Neural progenitor cell (in vitro differentiated cells): ENCODE results near the gene TMEM253. TPM values are rescaled to one million over a fixed set of nuclear protein-coding genes. Genes with fewer than 3 reads are reported as not detected.

Source experiments
- DNase-seq: peaks from one replicate; pipeline ENCODE4 v3.0.0-alpha.2; 2016; ENCODE audit warnings: low spot score
- H2AFZ ChIP-seq: fragments of 200-600 bp; sonication (generic); replicated peaks from 2 replicates; pipeline ENCODE4 v1.6.1; 2016; ENCODE audit warnings: antibody characterized with exemption
- H3F3A ChIP-seq: fragments of 200-600 bp; sonication (generic); 2 replicates; pipeline ENCODE4 v1.6.1; 2016; ENCODE audit warnings: antibody characterized with exemption, low read depth
- H3K27ac ChIP-seq: fragments of 200-600 bp; sonication (generic); 2 replicates; pipeline ENCODE4 v1.5.1; 2016; ENCODE audit warnings: mild to moderate bottlenecking
- H3K27me3 ChIP-seq: fragments of 200-600 bp; sonication (generic); 2 replicates; pipeline ENCODE4 v1.6.1; 2016; ENCODE audit warnings: mild to moderate bottlenecking, moderate library complexity
- H3K36me3 ChIP-seq: fragments of 200-600 bp; sonication (generic); 2 replicates; pipeline ENCODE4 v1.5.1; 2016
- H3K4me1 ChIP-seq: fragments of 200-600 bp; sonication (generic); 2 replicates; pipeline ENCODE4 v1.6.1; 2016; ENCODE audit warnings: mixed run types
- H3K4me2 ChIP-seq: fragments of 200-600 bp; sonication (generic); 2 replicates; pipeline ENCODE4 v1.6.1; 2016
- H3K4me3 ChIP-seq: fragments of 200-600 bp; sonication (generic); 2 replicates; pipeline ENCODE4 v1.5.1; 2016
- H3K79me2 ChIP-seq: fragments of 200-600 bp; sonication (generic); 2 replicates; pipeline ENCODE4 v1.6.1; 2016; ENCODE audit warnings: low read depth
- H3K9ac ChIP-seq: fragments of 200-600 bp; sonication (generic); 2 replicates; pipeline ENCODE4 v1.6.1; 2016
- H3K9me3 ChIP-seq: fragments of 200-600 bp; sonication (generic); 2 replicates; pipeline ENCODE4 v1.5.1; 2016; ENCODE audit warnings: low read depth
- H4K20me1 ChIP-seq: fragments of 200-600 bp; sonication (generic); 2 replicates; pipeline ENCODE4 v1.6.1; 2016; ENCODE audit warnings: low read depth
- H3K27ac Mint-ChIP-seq: 3 replicates; pipeline ENCODE4 v1.8.0; 2021; ENCODE audit warnings: mixed read lengths
- H3K27me3 Mint-ChIP-seq: 2 replicates; pipeline ENCODE4 v1.8.0; 2022; ENCODE audit warnings: low read depth, mild to moderate bottlenecking, inconsistent platforms, moderate library complexity, mixed read lengths; ENCODE audit not compliant: insufficient read depth
- H3K36me3 Mint-ChIP-seq: 3 replicates; pipeline ENCODE4 v1.8.0; 2021; ENCODE audit warnings: mixed read lengths
- H3K4me1 Mint-ChIP-seq: 3 replicates; pipeline ENCODE4 v1.8.0; 2021; ENCODE audit warnings: mixed read lengths
- H3K4me3 Mint-ChIP-seq: 3 replicates; pipeline ENCODE4 v1.8.0; 2021; ENCODE audit warnings: mild to moderate bottlenecking, moderate library complexity, mixed read lengths
- H3K9me3 Mint-ChIP-seq: 3 replicates; pipeline ENCODE4 v1.8.0; 2020; ENCODE audit warnings: mixed read lengths
- EZH2 ChIP-seq: fragments of 200-600 bp; sonication (generic); IDR thresholded peaks from 2 replicates; pipeline ENCODE4 v1.6.1; 2017; ENCODE audit warnings: antibody characterized with exemption, mild to moderate bottlenecking, moderate library complexity
- EZH2phosphoT487 ChIP-seq: fragments of 200-600 bp; sonication (generic); IDR thresholded peaks from 2 replicates; pipeline ENCODE4 v1.6.1; 2017; ENCODE audit warnings: antibody characterized with exemption
- total RNA-seq: library from RNA; depleted of rRNA; stranded (reverse); fragments of >200 nt; gene quantifications from 2 replicates; pipeline ENCODE4 v1.2.3, GENCODE V29; 2015; ENCODE audit warnings: low replicate concordance
- TF ChIP-seq, protein P1 (sequence below): fragments of 200-600 bp; sonication (generic); IDR thresholded peaks from 2 replicates; pipeline ENCODE4 v1.5.1; 2017; ENCODE audit warnings: antibody characterized with exemption, mild to moderate bottlenecking

The TMEM253 gene
- total RNA-seq, 1 donor from 2014 or later: 0.22 TPM

DNA sequence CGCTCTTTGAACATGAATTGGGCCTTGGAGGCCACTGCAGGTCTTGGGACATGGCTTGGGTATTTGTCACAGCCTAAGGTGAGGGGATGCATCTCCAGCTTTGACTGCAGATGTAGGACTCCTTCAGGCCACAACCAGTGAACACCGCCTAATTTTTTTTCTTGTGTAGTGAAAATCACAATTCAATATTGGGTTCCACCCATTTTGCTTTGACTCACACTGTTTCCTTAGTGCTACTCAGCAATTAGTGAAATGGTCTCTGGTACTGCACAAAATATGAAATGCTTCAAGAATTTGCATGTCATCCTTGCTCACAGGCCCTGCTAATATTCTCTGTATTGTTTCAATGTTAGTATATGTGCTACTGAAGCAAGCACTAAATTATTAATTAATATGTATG is 12.5 kb downstream of the TMEM253 start:
- H3K27me3 Mint-ChIP-seq: peaks cover 2% of the 10 kb centered on the region
- TF ChIP-seq EZH2: no peak
- no peak for TF ChIP-seq EZH2phosphoT487
- TF ChIP-seq, protein P1, sequence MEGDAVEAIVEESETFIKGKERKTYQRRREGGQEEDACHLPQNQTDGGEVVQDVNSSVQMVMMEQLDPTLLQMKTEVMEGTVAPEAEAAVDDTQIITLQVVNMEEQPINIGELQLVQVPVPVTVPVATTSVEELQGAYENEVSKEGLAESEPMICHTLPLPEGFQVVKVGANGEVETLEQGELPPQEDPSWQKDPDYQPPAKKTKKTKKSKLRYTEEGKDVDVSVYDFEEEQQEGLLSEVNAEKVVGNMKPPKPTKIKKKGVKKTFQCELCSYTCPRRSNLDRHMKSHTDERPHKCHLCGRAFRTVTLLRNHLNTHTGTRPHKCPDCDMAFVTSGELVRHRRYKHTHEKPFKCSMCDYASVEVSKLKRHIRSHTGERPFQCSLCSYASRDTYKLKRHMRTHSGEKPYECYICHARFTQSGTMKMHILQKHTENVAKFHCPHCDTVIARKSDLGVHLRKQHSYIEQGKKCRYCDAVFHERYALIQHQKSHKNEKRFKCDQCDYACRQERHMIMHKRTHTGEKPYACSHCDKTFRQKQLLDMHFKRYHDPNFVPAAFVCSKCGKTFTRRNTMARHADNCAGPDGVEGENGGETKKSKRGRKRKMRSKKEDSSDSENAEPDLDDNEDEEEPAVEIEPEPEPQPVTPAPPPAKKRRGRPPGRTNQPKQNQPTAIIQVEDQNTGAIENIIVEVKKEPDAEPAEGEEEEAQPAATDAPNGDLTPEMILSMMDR: no peak
- H3K4me1 ChIP-seq: no peaks in the 10 kb centered on the region
- H2AFZ ChIP-seq: no peak overlapping the region
- no peak overlapping the region for H3K27ac ChIP-seq
- no peak for DNase-seq
- no peaks in the 10 kb centered on the region for H3K36me3 Mint-ChIP-seq
- H3K4me1 Mint-ChIP-seq: peaks cover 8% of the 10 kb centered on the region
- no peak overlapping the region for H3K27ac Mint-ChIP-seq
- H3K9me3 ChIP-seq: no peaks in the 10 kb centered on the region
- H3K4me3 ChIP-seq: no peak overlapping the region
- no peak overlapping the region for H3K4me3 Mint-ChIP-seq
- no peaks in the 10 kb centered on the region for H3K27me3 ChIP-seq
- H4K20me1 ChIP-seq: no peaks in the 10 kb centered on the region
- H3K4me2 ChIP-seq: no peak overlapping the region
- H3K79me2 ChIP-seq: no peaks in the 10 kb centered on the region
- no peaks in the 10 kb centered on the region for H3F3A ChIP-seq
- H3K9ac ChIP-seq: no peak overlapping the region
- H3K9me3 Mint-ChIP-seq: no peaks in the 10 kb centered on the region
- H3K36me3 ChIP-seq: no peaks in the 10 kb centered on the region

DNA sequence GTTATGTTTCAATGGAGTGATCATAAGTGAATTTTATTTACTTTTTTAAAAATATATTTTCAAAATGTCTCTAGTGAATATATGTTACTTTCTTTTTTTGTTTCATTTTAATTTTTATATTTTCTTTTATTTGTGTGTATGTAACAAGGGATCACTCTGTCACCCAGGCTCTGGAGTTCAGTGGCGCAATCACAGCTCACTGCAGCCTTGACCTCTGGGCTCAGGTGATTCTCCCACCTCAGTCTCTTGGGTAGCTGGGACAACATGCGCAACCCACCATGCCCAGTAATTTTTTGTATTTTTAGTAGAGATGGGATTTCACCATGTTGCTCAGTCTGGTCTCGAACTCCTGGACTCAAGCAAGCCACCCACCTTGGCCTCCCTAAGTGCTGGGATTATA is 18.1 kb downstream of the TMEM253 start:
- H3K27ac ChIP-seq: no peak overlapping the region
- Mint-ChIP-seq H3K27ac (no peak overlapping the region), H3K4me1 (no peaks in the 10 kb centered on the region), H3K27me3 (peaks cover 2% of the 10 kb centered on the region), H3K36me3 (no peaks in the 10 kb centered on the region), H3K9me3 (no peaks in the 10 kb centered on the region), H3K4me3 (no peak overlapping the region)
- no peaks in the 10 kb centered on the region for H3K9me3 ChIP-seq
- no peak overlapping the region for H3K9ac ChIP-seq
- H2AFZ ChIP-seq: no peak overlapping the region
- no peaks in the 10 kb centered on the region for H3K27me3 ChIP-seq
- H3K4me2 ChIP-seq: no peak overlapping the region
- H3K4me1 ChIP-seq: no peaks in the 10 kb centered on the region
- H3F3A ChIP-seq: no peaks in the 10 kb centered on the region
- TF ChIP-seq EZH2phosphoT487: no peak
- TF ChIP-seq, protein P1: no peak
- no peak for TF ChIP-seq EZH2
- DNase-seq: no peak
- no peaks in the 10 kb centered on the region for H3K36me3 ChIP-seq
- no peaks in the 10 kb centered on the region for H3K79me2 ChIP-seq
- H4K20me1 ChIP-seq: no peaks in the 10 kb centered on the region
- no peak overlapping the region for H3K4me3 ChIP-seq

DNA sequence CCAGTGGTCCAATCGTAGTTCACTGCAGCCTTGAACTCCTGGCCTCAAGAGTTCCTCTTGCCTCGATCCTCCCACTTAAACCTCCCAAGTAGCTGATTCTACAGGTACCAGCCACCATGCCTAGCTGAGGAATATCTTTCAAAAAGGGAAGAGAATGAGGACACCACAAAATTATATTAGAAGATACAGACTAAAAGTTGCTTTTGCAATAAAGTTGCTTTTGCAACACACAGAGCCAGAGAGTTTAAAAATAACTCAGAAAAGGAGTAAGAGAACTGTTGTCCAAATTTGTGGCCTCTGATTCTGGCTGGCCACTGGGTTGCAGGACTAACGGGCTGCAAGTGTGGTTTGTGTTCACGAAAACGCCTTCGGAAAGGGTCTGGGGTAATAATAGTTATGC is 19.8 kb downstream of the TMEM253 start:
- Mint-ChIP-seq H3K4me3 (no peak overlapping the region), H3K27ac (no peak overlapping the region), H3K36me3 (no peaks in the 10 kb centered on the region), H3K27me3 (no peaks in the 10 kb centered on the region), H3K9me3 (peaks cover 2% of the 10 kb centered on the region), H3K4me1 (no peaks in the 10 kb centered on the region)
- no peak overlapping the region for H3K4me3 ChIP-seq
- H3K27me3 ChIP-seq: no peaks in the 10 kb centered on the region
- no peaks in the 10 kb centered on the region for H3K9me3 ChIP-seq
- no peaks in the 10 kb centered on the region for H3F3A ChIP-seq
- TF ChIP-seq EZH2phosphoT487: no peak
- TF ChIP-seq EZH2: no peak
- TF ChIP-seq, protein P1: no peak
- DNase-seq: no peak
- H3K4me2 ChIP-seq: no peak overlapping the region
- no peak overlapping the region for H2AFZ ChIP-seq
- no peaks in the 10 kb centered on the region for H3K36me3 ChIP-seq
- H3K27ac ChIP-seq: no peak overlapping the region
- H3K79me2 ChIP-seq: no peaks in the 10 kb centered on the region
- H3K4me1 ChIP-seq: no peaks in the 10 kb centered on the region
- no peak overlapping the region for H3K9ac ChIP-seq
- no peaks in the 10 kb centered on the region for H4K20me1 ChIP-seq

DNA sequence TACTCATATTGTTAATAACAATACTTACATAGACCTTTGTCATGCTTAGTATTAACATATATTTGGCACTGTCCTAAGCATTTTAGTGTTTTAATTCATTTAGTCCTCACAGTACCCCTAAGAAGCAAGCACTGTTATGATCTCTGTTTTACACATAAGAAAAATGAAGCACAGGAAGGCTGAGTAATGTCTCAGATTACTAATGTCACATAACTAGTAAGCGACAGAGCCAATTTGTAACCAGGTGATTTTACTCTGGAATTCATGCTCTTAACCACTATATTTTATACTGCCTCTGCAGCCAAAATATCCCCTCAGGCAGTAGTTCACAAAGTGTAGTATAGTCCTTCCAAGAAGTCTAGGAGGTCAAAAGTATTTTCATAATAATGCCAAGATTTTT is 20.3 kb downstream of the TMEM253 start:
- no peaks in the 10 kb centered on the region for H3K4me1 Mint-ChIP-seq
- H3K4me1 ChIP-seq: no peaks in the 10 kb centered on the region
- no peak overlapping the region for H3K4me2 ChIP-seq
- no peak overlapping the region for H2AFZ ChIP-seq
- H3K9me3 ChIP-seq: no peaks in the 10 kb centered on the region
- no peaks in the 10 kb centered on the region for H4K20me1 ChIP-seq
- no peak overlapping the region for H3K27ac ChIP-seq
- H3F3A ChIP-seq: no peaks in the 10 kb centered on the region
- H3K4me3 Mint-ChIP-seq: no peak overlapping the region
- no peak overlapping the region for H3K9ac ChIP-seq
- no peaks in the 10 kb centered on the region for H3K36me3 Mint-ChIP-seq
- H3K9me3 Mint-ChIP-seq: peaks cover 2% of the 10 kb centered on the region
- H3K27me3 Mint-ChIP-seq: no peaks in the 10 kb centered on the region
- no peak overlapping the region for H3K27ac Mint-ChIP-seq
- no peaks in the 10 kb centered on the region for H3K36me3 ChIP-seq
- H3K27me3 ChIP-seq: no peaks in the 10 kb centered on the region
- DNase-seq: no peak
- H3K4me3 ChIP-seq: no peak overlapping the region
- no peaks in the 10 kb centered on the region for H3K79me2 ChIP-seq
- TF ChIP-seq, protein P1: no peak
- TF ChIP-seq EZH2phosphoT487: no peak
- TF ChIP-seq EZH2: no peak
